ENCODE results near the gene TROAP. TPM values are rescaled to one million over a fixed set of nuclear protein-coding genes. Genes with fewer than 3 reads are reported as not detected.

Gene TROAP
- total and polyA plus RNA-seq, 2 donors from 2014 or later, result 1.0 to 1.5 TPM

DNA sequence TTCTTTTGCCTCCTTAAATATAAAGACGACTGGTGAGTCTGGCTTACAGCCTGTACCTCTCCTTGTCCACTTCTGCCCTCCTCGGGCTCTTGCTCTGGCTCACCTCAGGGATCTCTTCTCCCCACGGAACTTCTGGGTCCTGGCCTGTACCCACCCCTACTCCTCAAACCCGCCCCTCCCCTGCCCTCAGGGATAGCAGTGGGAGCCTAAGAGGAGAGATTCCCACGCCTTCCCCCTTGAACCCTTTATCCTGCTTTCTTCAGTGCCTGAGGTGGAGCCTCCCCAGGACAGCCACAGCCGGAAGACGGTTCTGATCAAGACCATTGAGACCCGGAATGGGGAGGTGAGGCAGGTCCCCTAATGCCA, 25.4 kb upstream of the TROAP start:
- no peak for DNase-seq
- Histone ChIP-seq H3K27ac (ENCODE audit: low read depth in 2 of 2, low read length in 2 of 2) (no peak overlapping the region), H3K4me1 (ENCODE audit: control insufficient read depth in 2 of 3, insufficient read depth in 2 of 3, low read depth in 1 of 3, low read length in 3 of 3) (peaks cover 0 to 15% (median 0%) of the 10 kb centered on the region in 3 donors), H3K9ac (ENCODE audit: low read length in 3 of 3) (no peak overlapping the region), H3K36me3 (ENCODE audit: control insufficient read depth in 2 of 3, insufficient read depth in 3 of 3, low read length in 3 of 3) (no peaks in the 10 kb centered on the region), H3K4me3 (ENCODE audit: low read length in 3 of 3) (no peak overlapping the region), H3K9me3 (ENCODE audit: control insufficient read depth in 2 of 3, insufficient read depth in 1 of 3, low read length in 3 of 3) (no peaks in the 10 kb centered on the region), H3K27me3 (ENCODE audit: control insufficient read depth, insufficient read depth, low read length) (peaks cover 30% of the 10 kb centered on the region)
- intact Hi-C loops (cut with DNase I), result no loop called here
- TF ChIP-seq, protein P1, sequence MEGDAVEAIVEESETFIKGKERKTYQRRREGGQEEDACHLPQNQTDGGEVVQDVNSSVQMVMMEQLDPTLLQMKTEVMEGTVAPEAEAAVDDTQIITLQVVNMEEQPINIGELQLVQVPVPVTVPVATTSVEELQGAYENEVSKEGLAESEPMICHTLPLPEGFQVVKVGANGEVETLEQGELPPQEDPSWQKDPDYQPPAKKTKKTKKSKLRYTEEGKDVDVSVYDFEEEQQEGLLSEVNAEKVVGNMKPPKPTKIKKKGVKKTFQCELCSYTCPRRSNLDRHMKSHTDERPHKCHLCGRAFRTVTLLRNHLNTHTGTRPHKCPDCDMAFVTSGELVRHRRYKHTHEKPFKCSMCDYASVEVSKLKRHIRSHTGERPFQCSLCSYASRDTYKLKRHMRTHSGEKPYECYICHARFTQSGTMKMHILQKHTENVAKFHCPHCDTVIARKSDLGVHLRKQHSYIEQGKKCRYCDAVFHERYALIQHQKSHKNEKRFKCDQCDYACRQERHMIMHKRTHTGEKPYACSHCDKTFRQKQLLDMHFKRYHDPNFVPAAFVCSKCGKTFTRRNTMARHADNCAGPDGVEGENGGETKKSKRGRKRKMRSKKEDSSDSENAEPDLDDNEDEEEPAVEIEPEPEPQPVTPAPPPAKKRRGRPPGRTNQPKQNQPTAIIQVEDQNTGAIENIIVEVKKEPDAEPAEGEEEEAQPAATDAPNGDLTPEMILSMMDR (IDR thresholded peaks at IDR 0.05; ENCODE audit: borderline replicate concordance, extremely low read depth, insufficient read depth), result no peak
- no peak for FAIRE-seq

DNA sequence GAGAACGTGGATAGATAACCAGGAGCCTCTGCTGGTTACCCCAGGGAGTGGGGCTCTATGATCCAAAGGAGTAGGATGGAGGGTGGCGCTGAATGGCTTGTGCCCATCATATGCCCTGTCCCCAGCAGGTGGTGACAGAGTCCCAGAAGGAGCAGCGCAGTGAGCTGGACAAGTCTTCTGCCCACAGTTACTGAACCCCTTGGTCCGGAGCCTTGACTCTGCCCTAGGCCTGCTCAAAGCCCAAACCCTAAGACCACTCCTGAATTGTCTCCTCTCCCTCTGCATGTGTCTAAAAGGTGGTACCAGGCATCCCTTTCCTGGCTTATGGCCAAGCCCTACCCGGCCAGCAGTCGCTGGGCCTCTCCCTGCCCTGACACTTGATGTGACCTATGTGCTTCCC, 24.9 kb upstream of the TROAP start:
- Histone ChIP-seq H3K27ac (ENCODE audit: low read depth in 2 of 2, low read length in 2 of 2) (no peak overlapping the region), H3K4me1 (ENCODE audit: control insufficient read depth in 2 of 3, insufficient read depth in 2 of 3, low read depth in 1 of 3, low read length in 3 of 3) (peaks cover 0 to 15% (median 0%) of the 10 kb centered on the region in 3 donors), H3K4me3 (ENCODE audit: low read length in 3 of 3) (no peak overlapping the region), H3K9me3 (ENCODE audit: control insufficient read depth in 2 of 3, insufficient read depth in 1 of 3, low read length in 3 of 3) (no peaks in the 10 kb centered on the region), H3K36me3 (ENCODE audit: control insufficient read depth in 2 of 3, insufficient read depth in 3 of 3, low read length in 3 of 3) (no peaks in the 10 kb centered on the region), H3K9ac (ENCODE audit: low read length in 3 of 3) (no peak overlapping the region), H3K27me3 (ENCODE audit: control insufficient read depth, insufficient read depth, low read length) (peaks cover 33% of the 10 kb centered on the region)
- intact Hi-C loops (cut with DNase I), result no loop called here
- TF ChIP-seq, protein P1 (IDR thresholded peaks at IDR 0.05; ENCODE audit: borderline replicate concordance, extremely low read depth, insufficient read depth), result no peak
- DNase-seq (no peak), FAIRE-seq (no peak)

DNA sequence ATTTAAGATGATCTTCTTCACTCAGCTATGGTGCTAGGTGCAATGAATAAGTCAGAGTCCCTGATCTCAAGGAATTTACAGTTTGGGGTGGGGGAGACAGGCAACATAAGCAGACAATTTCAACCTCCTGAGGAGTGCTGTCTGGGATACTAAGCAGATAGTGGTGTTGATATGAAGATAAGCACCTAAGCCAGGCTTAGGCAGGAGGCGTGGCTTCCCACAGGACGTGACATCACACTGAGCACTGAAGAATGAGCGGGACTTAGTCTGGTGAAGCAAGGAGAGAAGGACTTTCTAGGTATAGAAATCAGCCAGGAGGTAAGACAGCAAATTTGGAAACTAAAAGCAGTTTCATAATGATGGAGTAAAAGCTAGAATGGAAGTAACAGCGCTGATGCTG, 21.3 kb upstream of the TROAP start:
- DNase-seq (no peak), FAIRE-seq (no peak)
- Histone ChIP-seq H3K9ac (ENCODE audit: low read length in 3 of 3) (no peak overlapping the region), H3K27ac (ENCODE audit: low read depth in 2 of 2, low read length in 2 of 2) (no peak overlapping the region), H3K4me3 (ENCODE audit: low read length in 3 of 3) (no peak overlapping the region), H3K9me3 (ENCODE audit: control insufficient read depth in 2 of 3, insufficient read depth in 1 of 3, low read length in 3 of 3) (no peaks in the 10 kb centered on the region), H3K27me3 (ENCODE audit: control insufficient read depth, insufficient read depth, low read length) (peaks cover 19% of the 10 kb centered on the region), H3K4me1 (ENCODE audit: control insufficient read depth in 2 of 3, insufficient read depth in 2 of 3, low read depth in 1 of 3, low read length in 3 of 3) (peaks cover 0 to 6% (median 0%) of the 10 kb centered on the region in 3 donors), H3K36me3 (ENCODE audit: control insufficient read depth in 2 of 3, insufficient read depth in 3 of 3, low read length in 3 of 3) (no peaks in the 10 kb centered on the region)
- intact Hi-C loops (cut with DNase I), result no loop called here
- TF ChIP-seq, protein P1 (IDR thresholded peaks at IDR 0.05; ENCODE audit: borderline replicate concordance, extremely low read depth, insufficient read depth), result no peak

DNA sequence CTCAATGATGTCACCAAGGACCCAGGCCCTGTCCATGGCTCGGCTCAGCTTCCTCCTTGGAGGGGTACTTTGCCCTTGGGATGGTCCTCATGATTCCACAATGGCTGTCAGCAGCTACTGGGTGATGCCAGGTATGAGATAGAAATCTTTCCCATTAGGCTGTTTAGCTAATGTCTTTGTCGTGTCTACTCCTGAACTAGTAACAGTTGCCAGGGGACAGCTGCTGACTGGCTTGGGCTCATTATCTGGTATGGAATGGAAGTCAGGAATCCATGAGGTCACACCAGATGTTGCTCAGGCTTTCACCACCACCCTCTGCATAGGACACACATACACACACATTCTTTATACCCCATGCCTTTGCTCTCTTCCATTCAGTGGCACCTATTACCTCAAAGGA, 18.9 kb upstream of the TROAP start:
- Histone ChIP-seq H3K36me3 (ENCODE audit: control insufficient read depth in 2 of 3, insufficient read depth in 3 of 3, low read length in 3 of 3) (no peaks in the 10 kb centered on the region), H3K4me3 (ENCODE audit: low read length in 3 of 3) (no peak overlapping the region), H3K9ac (ENCODE audit: low read length in 3 of 3) (no peak overlapping the region), H3K27me3 (ENCODE audit: control insufficient read depth, insufficient read depth, low read length) (peaks cover 3% of the 10 kb centered on the region), H3K27ac (ENCODE audit: low read depth in 2 of 2, low read length in 2 of 2) (no peak overlapping the region), H3K4me1 (ENCODE audit: control insufficient read depth in 2 of 3, insufficient read depth in 2 of 3, low read depth in 1 of 3, low read length in 3 of 3) (no peaks in the 10 kb centered on the region), H3K9me3 (ENCODE audit: control insufficient read depth in 2 of 3, insufficient read depth in 1 of 3, low read length in 3 of 3) (no peaks in the 10 kb centered on the region)
- TF ChIP-seq, protein P1 (IDR thresholded peaks at IDR 0.05; ENCODE audit: borderline replicate concordance, extremely low read depth, insufficient read depth), result no peak
- intact Hi-C loops (cut with DNase I), result no loop called here
- FAIRE-seq (no peak), DNase-seq (no peak)

Measured in kidney (tissue), 14 donors.